Upper lobe of left lung (tissue), 4 donors: ENCODE data around the gene FIBCD1.

ENCODE experiments used
- CTCF ChIP-seq, 6 experiments: fragments of 450-650 bp in 4 of 6; fragments of 200-600 bp in 2 of 6; sonication (generic) in 2 of 6; IDR thresholded peaks; one replicate each; pipeline ENCODE4 v1.5.1; 2016 to 2019; ENCODE audit warnings: antibody characterized with exemption in 6 of 6
- POLR2A ChIP-seq, 4 donors: fragments of 450-650 bp; IDR thresholded peaks; one replicate each; pipeline ENCODE4 v1.5.1; 2016 to 2017; ENCODE audit warnings: antibody characterized with exemption in 4 of 4, mild to moderate bottlenecking in 2 of 4

DNA sequence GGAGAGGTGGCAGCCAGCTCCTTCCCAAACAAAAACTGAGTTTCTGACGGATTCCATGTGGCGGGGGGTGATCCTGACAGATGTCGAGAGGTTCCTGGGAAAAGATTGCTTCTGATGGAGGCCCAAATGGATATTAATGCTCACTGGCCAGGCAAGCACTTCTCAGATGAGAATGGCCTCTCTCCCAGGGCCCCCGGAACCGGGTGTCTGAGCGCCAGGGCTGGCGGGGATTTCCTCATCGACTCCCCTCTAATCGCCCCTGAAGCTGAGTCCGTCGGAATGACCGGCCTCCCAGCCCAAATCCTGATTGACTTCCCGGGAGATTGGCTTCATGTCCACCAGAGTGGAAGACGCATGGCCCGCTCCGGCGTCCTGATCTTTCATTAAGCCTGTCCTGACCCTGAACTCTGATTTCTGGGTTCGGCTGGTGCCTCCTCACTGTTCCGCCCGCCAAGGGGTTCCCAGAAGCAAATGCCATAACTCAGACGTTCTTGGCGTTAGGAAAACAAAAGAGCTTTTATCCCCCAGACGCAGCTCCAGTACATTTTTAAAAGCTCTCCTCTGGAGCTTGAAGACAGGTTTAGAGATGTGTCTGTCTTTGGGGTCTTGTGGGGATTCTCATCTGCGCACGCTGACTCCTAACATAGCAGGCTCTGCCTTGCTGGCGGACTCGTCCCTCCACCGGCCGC lies 17.6 kb downstream of the FIBCD1 start:
- TF ChIP-seq POLR2A (IDR thresholded peaks at IDR 0.05) (no peak), CTCF (IDR thresholded peaks at IDR 0.05) (no peak)
